NB4 (cell line): ENCODE results near the gene ZNF484.
"Not testable (repeated sequence)": the region's sequence is repeated elsewhere in the genome, so short reads cannot be mapped to it uniquely, and the experiment has no call there.

ENCODE experiments used
- DNase-seq: peaks from one replicate; pipeline ENCODE4 v3.0.0; 2010; ENCODE audit warnings: low read depth
- H3K4me3 ChIP-seq: one replicate; pipeline ENCODE4 v1.5.1; 2011; ENCODE audit warnings: mild to moderate bottlenecking, low read depth, low read length, moderate library complexity
- MAX ChIP-seq: IDR thresholded peaks from 2 replicates; pipeline ENCODE4 v1.6.1; 2011; ENCODE audit warnings: low read depth, low read length
- MYC ChIP-seq: IDR thresholded peaks from 2 replicates; pipeline ENCODE4 v1.6.1; 2011; ENCODE audit warnings: low read depth, low read length
- POLR2A ChIP-seq: IDR thresholded peaks from 2 replicates; pipeline ENCODE4 v1.6.1; 2011; ENCODE audit warnings: mild to moderate bottlenecking; ENCODE audit not compliant: insufficient read length; ENCODE audit errors: extremely low read depth
- TF ChIP-seq, protein P1 (sequence below): IDR thresholded peaks from one replicate; pipeline ENCODE4 v1.5.1; 2012; ENCODE audit warnings: low read depth, low read length

ZNF484 gene

DNA sequence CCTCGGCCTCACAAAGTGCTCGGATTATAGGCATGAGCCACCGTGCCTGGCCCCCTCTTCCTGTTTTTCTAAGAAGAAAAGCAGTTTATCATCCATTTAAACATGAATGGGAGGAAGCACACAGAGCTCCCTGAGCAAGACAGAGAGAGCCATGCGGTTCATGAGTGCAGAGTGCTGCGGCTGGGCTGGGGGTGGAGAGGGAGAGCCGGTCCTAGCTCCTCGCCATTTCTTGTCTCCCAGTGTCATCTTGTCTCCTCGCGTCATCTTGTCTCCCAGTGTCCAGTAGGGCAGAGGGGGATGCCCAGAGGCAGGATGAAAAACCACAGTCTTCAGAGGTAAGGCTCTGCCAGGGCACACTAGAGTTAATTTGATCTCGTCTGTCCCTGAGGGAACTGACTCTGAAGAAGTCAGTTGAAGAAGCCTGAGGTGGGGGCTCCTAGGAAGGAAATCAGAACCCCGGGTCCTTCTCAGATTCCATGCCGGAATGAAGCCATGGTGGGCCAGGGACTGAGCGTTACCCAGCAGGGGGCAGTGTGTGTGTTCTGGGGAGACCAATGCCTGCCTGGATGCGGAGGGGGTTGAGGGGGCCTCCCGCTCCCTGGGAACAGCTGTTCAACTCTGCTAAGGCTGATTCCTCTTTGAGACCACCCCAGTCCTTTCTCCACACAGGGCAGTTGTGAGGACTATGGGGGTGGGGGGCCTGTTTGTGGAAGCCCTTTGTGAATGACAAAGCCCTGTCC is 6.0 kb upstream of the ZNF484 start:
- DNase-seq, H3K4me3 ChIP-seq: not testable (repeated sequence)
- TF ChIP-seq, protein P1, sequence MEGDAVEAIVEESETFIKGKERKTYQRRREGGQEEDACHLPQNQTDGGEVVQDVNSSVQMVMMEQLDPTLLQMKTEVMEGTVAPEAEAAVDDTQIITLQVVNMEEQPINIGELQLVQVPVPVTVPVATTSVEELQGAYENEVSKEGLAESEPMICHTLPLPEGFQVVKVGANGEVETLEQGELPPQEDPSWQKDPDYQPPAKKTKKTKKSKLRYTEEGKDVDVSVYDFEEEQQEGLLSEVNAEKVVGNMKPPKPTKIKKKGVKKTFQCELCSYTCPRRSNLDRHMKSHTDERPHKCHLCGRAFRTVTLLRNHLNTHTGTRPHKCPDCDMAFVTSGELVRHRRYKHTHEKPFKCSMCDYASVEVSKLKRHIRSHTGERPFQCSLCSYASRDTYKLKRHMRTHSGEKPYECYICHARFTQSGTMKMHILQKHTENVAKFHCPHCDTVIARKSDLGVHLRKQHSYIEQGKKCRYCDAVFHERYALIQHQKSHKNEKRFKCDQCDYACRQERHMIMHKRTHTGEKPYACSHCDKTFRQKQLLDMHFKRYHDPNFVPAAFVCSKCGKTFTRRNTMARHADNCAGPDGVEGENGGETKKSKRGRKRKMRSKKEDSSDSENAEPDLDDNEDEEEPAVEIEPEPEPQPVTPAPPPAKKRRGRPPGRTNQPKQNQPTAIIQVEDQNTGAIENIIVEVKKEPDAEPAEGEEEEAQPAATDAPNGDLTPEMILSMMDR = peak; percentile 11

GRCh38 chr9:92882276-92882675 is 4.4 kb upstream of the ZNF484 start:
- DNase-seq = no peak
- TF ChIP-seq MYC (no peak), POLR2A (no peak), MAX (no peak)
- TF ChIP-seq, protein P1 = no peak
- no peak overlapping the region for H3K4me3 ChIP-seq

DNA sequence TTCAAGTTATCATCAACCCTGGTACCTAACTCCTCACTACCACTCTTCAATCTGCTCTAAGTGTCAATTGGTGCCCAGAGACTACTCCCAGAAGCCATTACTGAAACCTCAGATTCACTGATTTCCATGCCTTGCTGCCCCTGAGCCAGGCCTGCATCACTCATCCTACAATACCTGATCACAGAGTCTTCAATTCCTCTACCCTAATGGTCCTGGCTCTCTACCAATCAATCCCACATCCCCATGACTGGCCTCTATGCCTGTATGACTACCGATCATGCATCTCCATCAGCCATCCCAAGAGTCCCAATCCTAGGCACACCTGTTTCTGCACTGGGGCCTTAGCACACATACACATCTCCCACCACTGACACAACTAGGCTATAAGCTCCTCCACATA is 2.5 kb downstream of the ZNF484 start:
- no peak overlapping the region for H3K4me3 ChIP-seq
- DNase-seq = no peak
- TF ChIP-seq MYC (no peak), MAX (no peak), POLR2A (no peak)
- TF ChIP-seq, protein P1 = no peak

GRCh38 chr9:92870289-92870688 is 7.5 kb downstream of the ZNF484 start:
- H3K4me3 ChIP-seq = no peak overlapping the region
- no peak for DNase-seq
- no peak for TF ChIP-seq MAX

- not testable (repeated sequence) for H3K4me3 ChIP-seq, DNase-seq
Observed at GRCh38 chr9:92866600-92866999, 11.2 kb downstream of the ZNF484 start.

- TF ChIP-seq POLR2A = no peak
- TF ChIP-seq MYC = no peak
- TF ChIP-seq, protein P1 = no peak
- no peak for TF ChIP-seq MAX
- no peak overlapping the region for H3K4me3 ChIP-seq
- no peak for DNase-seq
Observed at GRCh38 chr9:92864152-92864551, 13.7 kb downstream of the ZNF484 start.

- no peak for DNase-seq
- H3K4me3 ChIP-seq = no peak overlapping the region
- TF ChIP-seq, protein P1 = no peak
- TF ChIP-seq MAX (no peak), POLR2A (no peak), MYC (no peak)
Observed at GRCh38 chr9:92860867-92861266, 17.0 kb downstream of the ZNF484 start.
